ENCODE measurements around the gene TBL3.

Gene TBL3

GRCh38 chr16:1965396-1966001 is 6.4 kb upstream of the TBL3 start:
- DNase-seq: peak in 1 of 2 donors; percentile 27

GRCh38 chr16:1966460-1966859 is 5.4 kb upstream of the TBL3 start, which contains the start of gene RNF151:
TSS of gene RNF151 (plus strand) at chr16:1966856. CDS start at chr16:1966882, 26 bp downstream.
- DNase-seq: no peak

GRCh38 chr16:1968146-1968953 is 3.5 kb upstream of the TBL3 start:
- DNase-seq: no peak

- DNase-seq: no peak
Observed at GRCh38 chr16:1972490-1972877, 631 bp downstream of the TBL3 start.

- DNase-seq: no peak
Observed at GRCh38 chr16:1973461-1974156, 1.8 kb downstream of the TBL3 start.

GRCh38 chr16:1974157-1975070 is 2.6 kb downstream of the TBL3 start:
- no peak for DNase-seq

- DNase-seq: no peak
Observed at GRCh38 chr16:1975432-1976215, 3.8 kb downstream of the TBL3 start.

- no peak for DNase-seq
Observed at GRCh38 chr16:1976216-1976520, 4.3 kb downstream of the TBL3 start.

- no peak for DNase-seq
Observed at GRCh38 chr16:1976951-1977874, 5.4 kb downstream of the TBL3 start.

GRCh38 chr16:1977875-1978268 is 6.0 kb downstream of the TBL3 start:
- no peak for DNase-seq

GRCh38 chr16:1978476-1979120 is 6.7 kb downstream of the TBL3 start:
- no peak for DNase-seq

- peak; percentile 28 to 46 for DNase-seq
Observed at GRCh38 chr16:1979271-1980029, 7.6 kb downstream of the TBL3 start.

GRCh38 chr16:1980030-1980769 is 8.3 kb downstream of the TBL3 start:
- DNase-seq: no peak

GRCh38 chr16:1980770-1981087 is 8.9 kb downstream of the TBL3 start:
- DNase-seq: no peak

- DNase-seq: no peak
Observed at GRCh38 chr16:1981398-1981836, 9.6 kb downstream of the TBL3 start, which contains the start of gene NOXO1. TSS of gene NOXO1 (minus strand) at chr16:1981469. CDS start at chr16:1981179, 290 bp downstream.

GRCh38 chr16:1982013-1982433 is 10.2 kb downstream of the TBL3 start:
- no peak for DNase-seq

- no peak for DNase-seq
Observed at GRCh38 chr16:1982991-1983543, 11.2 kb downstream of the TBL3 start.

GRCh38 chr16:1983544-1984346 is 11.9 kb downstream of the TBL3 start, which contains the start of gene GFER:
TSS of gene GFER (plus strand) at chr16:1984193. CDS start at chr16:1984219, 26 bp downstream.
- peak; percentile 80 to 86 for DNase-seq

All from CD4-positive, alpha-beta T cell treated with Interleukin-1 beta for 1 hour (primary cell).